IMR-90 (cell line): ENCODE measurements around the gene KRT8. TPM values are rescaled to one million over a fixed set of nuclear protein-coding genes. Genes with fewer than 3 reads are reported as not detected.

Source experiments
- ATAC-seq: fragments of 200-7000 bp; cut with Tn5 transposase; 2 replicates; pipeline ENCODE4 v1.9.1; 2020; ENCODE audit warnings: low read depth, mild to moderate bottlenecking, moderate library complexity
- BruUV-seq: library from RNA; stranded (reverse); fragments of 400-500 nt; replicated peaks from 2 replicates; lab custom pipeline; 2021; lab: Mats Ljungman, UMichigan
- CTCF ChIA-PET: fragments of 300-600 bp; formaldehyde crosslinking; extraction: SDS; loops from one replicate; lab custom pipeline; 2021; ENCODE audit warnings: antibody characterized with exemption; lab: Yijun Ruan, JAX
- POLR2A ChIA-PET: fragments of 300-600 bp; sonication (Branson Sonifier 250); formaldehyde crosslinking; loops from one replicate; lab custom pipeline; 2022; ENCODE audit warnings: antibody characterized with exemption; ENCODE audit not compliant: unreplicated experiment; lab: Charles Lee
- DNase-seq: peaks from one replicate; pipeline ENCODE4 v3.0.0; 2013
- H2AFZ ChIP-seq: replicated peaks from 2 replicates; pipeline ENCODE3; 2013; ENCODE audit warnings: low read length, mild to moderate bottlenecking; ENCODE audit not compliant: poor library complexity
- H2AK5ac ChIP-seq: 2 replicates; pipeline ENCODE4 v1.6.1; 2013; ENCODE audit warnings: low read depth, low read length, inconsistent platforms
- H2AK9ac ChIP-seq: replicated peaks from 2 replicates; pipeline ENCODE3; 2013; ENCODE audit warnings: mild to moderate bottlenecking, low read depth, low read length, moderate library complexity; ENCODE audit not compliant: poor library complexity
- H2BK120ac ChIP-seq: 2 replicates; pipeline ENCODE4 v1.6.1; 2013; ENCODE audit warnings: low read depth, low read length, inconsistent platforms
- H2BK15ac ChIP-seq: 3 replicates; pipeline ENCODE4 v1.6.1; 2013; ENCODE audit warnings: low read depth, low read length, inconsistent platforms
- H2BK20ac ChIP-seq: 2 replicates; pipeline ENCODE4 v1.6.1; 2013; ENCODE audit warnings: low read depth, mild to moderate bottlenecking, inconsistent platforms, low read length, moderate library complexity
- H2BK5ac ChIP-seq: 2 replicates; pipeline ENCODE4 v1.6.1; 2013; ENCODE audit warnings: mild to moderate bottlenecking, low read depth, low read length, inconsistent platforms; ENCODE audit not compliant: poor library complexity, severe bottlenecking
- H3K14ac ChIP-seq: replicated peaks from 2 replicates; pipeline ENCODE4 v1.6.1; 2013; ENCODE audit warnings: low read depth, low read length, inconsistent platforms
- H3K18ac ChIP-seq: 2 replicates; pipeline ENCODE4 v1.6.1; 2013; ENCODE audit warnings: low read depth, low read length, control low read depth
- H3K23ac ChIP-seq: 2 replicates; pipeline ENCODE4 v1.6.1; 2013; ENCODE audit warnings: low read depth, low read length, inconsistent platforms
- H3K27ac ChIP-seq: 2 replicates; pipeline ENCODE4 v1.5.1; 2013; ENCODE audit warnings: mild to moderate bottlenecking, control low read depth, low read length; ENCODE audit not compliant: insufficient read depth
- H3K27me3 ChIP-seq: 2 replicates; pipeline ENCODE4 v1.6.1; 2013; ENCODE audit warnings: low read length; ENCODE audit not compliant: control insufficient read depth, insufficient read depth
- H3K36me3 ChIP-seq: 2 replicates; pipeline ENCODE4 v1.6.1; 2013; ENCODE audit warnings: low read length, mixed read lengths; ENCODE audit not compliant: control insufficient read depth, insufficient read depth
- H3K4ac ChIP-seq: 2 replicates; pipeline ENCODE4 v1.6.1; 2013; ENCODE audit warnings: low read depth, low read length, inconsistent platforms
- H3K4me1 ChIP-seq: 2 replicates; pipeline ENCODE4 v1.6.1; 2013; ENCODE audit warnings: low read length, mixed read lengths; ENCODE audit not compliant: control insufficient read depth, insufficient read depth
- H3K4me2 ChIP-seq: 2 replicates; pipeline ENCODE4 v1.6.1; 2013; ENCODE audit warnings: low read depth, mild to moderate bottlenecking, control low read depth, low read length, moderate library complexity
- H3K4me3 ChIP-seq: 2 replicates; pipeline ENCODE4 v1.5.1; 2013; ENCODE audit warnings: low read depth, mild to moderate bottlenecking, control low read depth, low read length, moderate library complexity; ENCODE audit not compliant: insufficient read depth
- H3K56ac ChIP-seq: 2 replicates; pipeline ENCODE4 v1.6.1; 2013; ENCODE audit warnings: low read length, inconsistent platforms; ENCODE audit not compliant: insufficient read depth; ENCODE audit errors: extremely low read depth
- H3K79me1 ChIP-seq, 2 experiments: 2 replicates each; pipeline ENCODE4 v1.6.1; 2013; ENCODE audit warnings: low read length in 2 of 2, inconsistent platforms in 1 of 2, low read depth in 1 of 2
- H3K9ac ChIP-seq: 2 replicates; pipeline ENCODE4 v1.6.1; 2013; ENCODE audit warnings: low read depth, low read length, control low read depth
- H3K9me1 ChIP-seq: 2 replicates; pipeline ENCODE4 v1.6.1; 2013; ENCODE audit warnings: low read length, inconsistent platforms; ENCODE audit not compliant: insufficient read depth
- H3K9me3 ChIP-seq: 2 replicates; pipeline ENCODE4 v1.6.1; 2013; ENCODE audit warnings: low read length; ENCODE audit not compliant: control insufficient read depth, insufficient read depth
- H4K20me1 ChIP-seq: 2 replicates; pipeline ENCODE4 v1.6.1; 2013; ENCODE audit warnings: low read length, inconsistent platforms; ENCODE audit not compliant: insufficient read depth
- H4K5ac ChIP-seq: 2 replicates; pipeline ENCODE4 v1.6.1; 2013; ENCODE audit warnings: mild to moderate bottlenecking, low read depth, low read length, control low read depth
- H4K8ac ChIP-seq, 2 experiments: 2 replicates each; pipeline ENCODE4 v1.6.1; 2013; ENCODE audit warnings: low read depth in 2 of 2, low read length in 2 of 2, control low read depth in 1 of 2, inconsistent platforms in 1 of 2
- H4K91ac ChIP-seq: 2 replicates; pipeline ENCODE4 v1.6.1; 2013; ENCODE audit warnings: low read depth, low read length, inconsistent platforms; ENCODE audit not compliant: insufficient read depth
- BHLHE40 ChIP-seq: fragments of 150-350 bp; IDR thresholded peaks from 2 replicates; pipeline ENCODE4 v1.6.1; 2016; ENCODE audit warnings: mild to moderate bottlenecking, low read depth, low read length
- CEBPB ChIP-seq: IDR thresholded peaks from 2 replicates; pipeline ENCODE4 v1.6.1; 2012; ENCODE audit warnings: low read depth, low read length, improper control_type of control experiment
- CHD1 ChIP-seq: IDR thresholded peaks from 2 replicates; pipeline ENCODE4 v1.6.1; 2012; ENCODE audit warnings: low read depth, low read length, improper control_type of control experiment
- CTCF ChIP-seq: conservative IDR thresholded peaks from 2 replicates; pipeline ENCODE4 v1.5.1; 2012; ENCODE audit warnings: mild to moderate bottlenecking, low read depth, low read length, improper control_type of control experiment
- ELK1 ChIP-seq: fragments of 150-350 bp; IDR thresholded peaks from 2 replicates; pipeline ENCODE4 v1.6.1; 2016; ENCODE audit warnings: low read depth, mild to moderate bottlenecking, low read length, moderate library complexity, borderline replicate concordance
- FOS ChIP-seq: fragments of 150-350 bp; IDR thresholded peaks from 2 replicates; pipeline ENCODE4 v1.6.1; 2016; ENCODE audit warnings: low read depth, low read length
- MAFK ChIP-seq: IDR thresholded peaks from 2 replicates; pipeline ENCODE4 v1.6.1; 2012; ENCODE audit warnings: low read depth, low read length, improper control_type of control experiment
- MAZ ChIP-seq: IDR thresholded peaks from 2 replicates; pipeline ENCODE4 v1.6.1; 2012; ENCODE audit warnings: low read depth, mild to moderate bottlenecking, low read length, improper control_type of control experiment, moderate library complexity, borderline replicate concordance
- MXI1 ChIP-seq: IDR thresholded peaks from 2 replicates; pipeline ENCODE4 v1.6.1; 2012; ENCODE audit warnings: low read depth, mild to moderate bottlenecking, low read length, moderate library complexity, borderline replicate concordance
- NFE2L2 ChIP-seq: fragments of 150-350 bp; IDR thresholded peaks from 2 replicates; pipeline ENCODE4 v1.6.1; 2016; ENCODE audit warnings: low read depth, mild to moderate bottlenecking, low read length
- POLR2A ChIP-seq: IDR thresholded peaks from 2 replicates; pipeline ENCODE4 v1.6.1; 2012; ENCODE audit warnings: mild to moderate bottlenecking, low read depth, low read length
- RAD21 ChIP-seq: IDR thresholded peaks from 2 replicates; pipeline ENCODE4 v1.6.1; 2012; ENCODE audit warnings: low read length, improper control_type of control experiment
- RCOR1 ChIP-seq: IDR thresholded peaks from 2 replicates; pipeline ENCODE4 v1.6.1; 2012; ENCODE audit warnings: mild to moderate bottlenecking, low read length, improper control_type of control experiment; ENCODE audit not compliant: insufficient replicate concordance
- SMC3 ChIP-seq: fragments of 150-350 bp; IDR thresholded peaks from 2 replicates; pipeline ENCODE4 v1.6.1; 2016; ENCODE audit warnings: low read depth, mild to moderate bottlenecking, antibody characterized with exemption, low read length, moderate library complexity
- USF2 ChIP-seq: fragments of 150-350 bp; IDR thresholded peaks from 2 replicates; pipeline ENCODE4 v1.6.1; 2017; ENCODE audit warnings: mild to moderate bottlenecking, antibody characterized with exemption, low read length, low read depth
- WGBS, 2 experiments: methylation state at CpG; one replicate each; pipeline versions ENCODE4 v1.1.5 to v1.1.7; 2013; ENCODE audit warnings: missing lambda C conversion rate in 2 of 2; ENCODE audit not compliant: insufficient read length in 1 of 2; ENCODE audit errors: extremely low coverage in 2 of 2; 5-methylcytosine and 5-hydroxymethylcytosine counted together
- dilution Hi-C: fragments of 300-500 bp; cut with HindIII; formaldehyde crosslinking; loops from one replicate; pipeline ENCODE4 v1.14.3; 2018; ENCODE audit warnings: low sequenced_read_pairs; ENCODE audit not compliant: unreplicated experiment
- in situ Hi-C: fragments of 300-500 bp; cut with MboI; formaldehyde crosslinking; loops from 3 replicates; pipeline ENCODE4 v1.14.3; 2019; ENCODE audit warnings: low sequenced_read_pairs, inconsistent platforms, mixed read lengths
- intact Hi-C: fragments of 100-400 bp; cut with micrococcal nuclease; formaldehyde crosslinking; loops from 2 replicates; pipeline ENCODE4 v1.10.0; 2022
- polyA plus RNA-seq, 3 experiments: library from polyadenylated mRNA; depleted of rRNA; stranded (reverse); fragments of >200 nt; gene quantifications; 2 replicates each; pipeline ENCODE4 v1.2.3, GENCODE V29; 2012; ENCODE audit warnings: low replicate concordance in 1 of 3
- total RNA-seq: library from RNA; depleted of rRNA; stranded (reverse); fragments of >200 nt; gene quantifications from 2 replicates; pipeline ENCODE4 v1.2.3, GENCODE V29; 2012

The KRT8 gene
- total and polyA plus RNA-seq, 2 of the 4 experiments (the other 2 are of a cell fraction): 10.9 to 39.3 TPM

- H2BK120ac ChIP-seq: peak overlapping the region; percentile 37
- no peak overlapping the region for H3K23ac ChIP-seq
- H4K20me1 ChIP-seq: no peaks in the 10 kb centered on the region
- H2AK9ac ChIP-seq: peak overlapping the region; percentile 63
- peak overlapping the region; percentile 75; the same call in 1 of the 2 replicates for H3K4ac ChIP-seq
- no peak overlapping the region for H3K56ac ChIP-seq
- dilution Hi-C loops (no loop called here), intact Hi-C loops (no loop called here), in situ Hi-C loops (no loop called here)
- H4K8ac ChIP-seq: peak overlapping the region in 1 of 2 experiments; percentile 58; a peak in 2 of 4 replicates
- peaks cover 15% of the 10 kb centered on the region for H3K4me1 ChIP-seq
- peak overlapping the region; percentile 38 for H4K91ac ChIP-seq
- H3K27ac ChIP-seq: no peak overlapping the region
- no peak overlapping the region for H3K14ac ChIP-seq
- H3K9me1 ChIP-seq: peaks cover 3% of the 10 kb centered on the region
- H3K4me2 ChIP-seq: no peak overlapping the region
- no CpG with 5 or more reads among the region's 7 CpGs for WGBS, 2 experiments
- no TSS peak for BruUV-seq
- no peak overlapping the region for H3K9ac ChIP-seq
- no peak for DNase-seq
- no peaks in the 10 kb centered on the region; a peak in 1 of 4 replicates for H3K79me1 ChIP-seq
- peak overlapping the region; percentile 67 for H2AFZ ChIP-seq
- no peaks in the 10 kb centered on the region for H3K27me3 ChIP-seq
- ATAC-seq: no peak
- H2BK5ac ChIP-seq: no peak overlapping the region
- no peak overlapping the region for H3K18ac ChIP-seq
- H4K5ac ChIP-seq: peak overlapping the region; percentile 27; the same call in 1 of the 2 replicates
- H2BK20ac ChIP-seq: peak overlapping the region; percentile 34; the same call in 1 of the 2 replicates
- H2AK5ac ChIP-seq: peak overlapping the region; percentile 54
- no peaks in the 10 kb centered on the region for H3K36me3 ChIP-seq
- peak overlapping the region; percentile 20; the same call in 1 of the 3 replicates for H2BK15ac ChIP-seq
- POLR2A ChIA-PET: no interaction called here
- no peaks in the 10 kb centered on the region for H3K9me3 ChIP-seq
- CTCF ChIA-PET: interaction anchor here (0.6 kb wide), 1 partner anchor 569 kb away, joined by 4 read pairs; no protein-coding TSS in a partner anchor
- no peak overlapping the region for H3K4me3 ChIP-seq
- TF ChIP-seq CEBPB (no peak), FOS (no peak), POLR2A (no peak), CHD1 (no peak), MXI1 (no peak), MAZ (no peak), USF2 (no peak), ELK1 (no peak), NFE2L2 (no peak), MAFK (no peak), BHLHE40 (no peak), CTCF (no peak), RAD21 (no peak), SMC3 (no peak), RCOR1 (no peak)
Measured at GRCh38 chr12:52907092-52907810, 2.4 kb upstream of the KRT8 start.
